CD4-positive, alpha-beta memory T cell (primary cell): Measurements from ENCODE around the gene MKNK1. TPM values are rescaled to one million over a fixed set of nuclear protein-coding genes. Genes with fewer than 3 reads are reported as not detected.

ENCODE experiments used
- CTCF ChIA-PET: fragments of 350-600 bp; sonication (Branson Sonifier 250); formaldehyde crosslinking; loops from one replicate; lab custom pipeline; 2021; ENCODE audit warnings: inconsistent platforms; ENCODE audit not compliant: partially characterized antibody; lab: Charles Lee
- POLR2A ChIA-PET: fragments of 350-600 bp; sonication (Branson Sonifier 250); formaldehyde crosslinking; loops from one replicate; lab custom pipeline; 2021; ENCODE audit not compliant: partially characterized antibody; lab: Charles Lee
- DNase-seq, 5 donors: peaks; one replicate each; pipeline versions ENCODE4 v3.0.0 to v3.0.0-alpha.2; 2020 to 2022; ENCODE audit warnings: mixed read lengths in 1 of 5
- H3K27ac ChIP-seq: one replicate; pipeline ENCODE4 v1.7.0; 2013; ENCODE audit warnings: low read depth, low read length
- H3K27me3 ChIP-seq: 2 replicates; pipeline ENCODE4 v1.7.0; 2013; ENCODE audit warnings: mild to moderate bottlenecking, low read length, moderate library complexity; ENCODE audit not compliant: insufficient read depth
- H3K36me3 ChIP-seq: 2 replicates; pipeline ENCODE4 v1.7.0; 2013; ENCODE audit warnings: mild to moderate bottlenecking, low read length, moderate library complexity; ENCODE audit not compliant: insufficient read depth
- H3K4me1 ChIP-seq: 2 replicates; pipeline ENCODE4 v1.7.0; 2013; ENCODE audit warnings: mild to moderate bottlenecking, low read length, moderate library complexity; ENCODE audit not compliant: insufficient read depth
- H3K4me3 ChIP-seq, 2 donors: one replicate each; pipeline ENCODE4 v1.7.0; 2013; ENCODE audit warnings: low read length in 2 of 2, mild to moderate bottlenecking in 1 of 2
- H3K9me3 ChIP-seq, 2 donors: one replicate each; pipeline ENCODE4 v1.7.0; 2013; ENCODE audit warnings: low read length in 2 of 2, control low read depth in 1 of 2; ENCODE audit not compliant: control insufficient read depth in 1 of 2
- H3K27ac Mint-ChIP-seq, 7 donors: one replicate each; pipeline ENCODE4 v1.8.0; 2020 to 2021; ENCODE audit warnings: mixed read lengths in 7 of 7, mild to moderate bottlenecking in 6 of 7, inconsistent platforms in 3 of 7, moderate library complexity in 3 of 7
- H3K27me3 Mint-ChIP-seq, 2 donors: one replicate each; pipeline ENCODE4 v1.8.0; 2020 to 2021; ENCODE audit warnings: mixed read lengths in 2 of 2
- H3K36me3 Mint-ChIP-seq, 2 donors: one replicate each; pipeline ENCODE4 v1.8.0; 2020 to 2021; ENCODE audit warnings: mixed read lengths in 2 of 2, inconsistent platforms in 1 of 2, mild to moderate bottlenecking in 1 of 2
- H3K4me1 Mint-ChIP-seq, 4 donors: one replicate each; pipeline ENCODE4 v1.8.0; 2020 to 2021; ENCODE audit warnings: mixed read lengths in 4 of 4, mild to moderate bottlenecking in 1 of 4
- H3K4me3 Mint-ChIP-seq, 8 donors: one replicate each; pipeline ENCODE4 v1.8.0; 2020 to 2021; ENCODE audit warnings: mixed read lengths in 8 of 8, mild to moderate bottlenecking in 7 of 8, moderate library complexity in 6 of 8, inconsistent platforms in 3 of 8
- H3K9me3 Mint-ChIP-seq, 8 donors: one replicate each; pipeline ENCODE4 v1.8.0; 2020 to 2021; ENCODE audit warnings: mixed read lengths in 8 of 8, mild to moderate bottlenecking in 5 of 8, inconsistent platforms in 3 of 8, moderate library complexity in 1 of 8
- intact Hi-C: fragments of 100-400 bp; cut with micrococcal nuclease; formaldehyde crosslinking; loops from one replicate; pipeline ENCODE4 v1.15.1; 2023
- polyA plus RNA-seq, 2 donors: library from polyadenylated mRNA; unstranded; fragments of 300-500 nt; fragmentation: Illumina TruSeq; gene quantifications; one replicate each; pipeline ENCODE4 v1.2.3, GENCODE V29; 2021
- total RNA-seq, 2 experiments: library from RNA; stranded (reverse); gene quantifications; one replicate each; pipeline ENCODE4 v1.2.3, GENCODE V29; 2021

The MKNK1 gene
- total and polyA plus RNA-seq, 4 experiments from 2014 or later, result 29.3 to 54.9 (median 43.8) TPM

GRCh38 chr1:46581681-46582455 is 22.2 kb downstream of the MKNK1 start:
- peak in 2 of 5 donors; percentile 25 to 28 for DNase-seq
- H3K27me3 Mint-ChIP-seq, result no peaks in the 10 kb centered on the region
- CTCF ChIA-PET, result interaction anchor here (1.1 kb wide), 1 partner anchor 14 kb away, joined by 3 read pairs; no protein-coding TSS in a partner anchor
- intact Hi-C loops, result no loop called here
- no peaks in the 10 kb centered on the region for H3K9me3 Mint-ChIP-seq
- no peaks in the 10 kb centered on the region for H3K27me3 ChIP-seq
- H3K9me3 ChIP-seq, result no peaks in the 10 kb centered on the region
- H3K36me3 ChIP-seq, result peaks cover 20% of the 10 kb centered on the region
- peaks cover 58 to 69% of the 10 kb centered on the region in 2 donors for H3K36me3 Mint-ChIP-seq
- H3K27ac ChIP-seq, result no peak overlapping the region
- peak overlapping the region in 7 of 8 donors; percentile 53 to 84 (median 72) for H3K4me3 Mint-ChIP-seq
- H3K4me3 ChIP-seq, result no peak overlapping the region
- POLR2A ChIA-PET, result interaction anchor here (1.0 to 1.6 kb wide), 3 partner anchors 20 to 34 kb away, joined by 3 to 4 read pairs (median 3); partner anchors contain the start of gene MKNK1
- H3K4me1 Mint-ChIP-seq, result peaks cover 17 to 40% (median 27%) of the 10 kb centered on the region in 4 donors
- H3K4me1 ChIP-seq, result peaks cover 32% of the 10 kb centered on the region
- H3K27ac Mint-ChIP-seq, result peak overlapping the region; percentile 31 to 97 (median 89)

- Histone ChIP-seq H3K27me3 (no peaks in the 10 kb centered on the region), H3K4me3 (no peak overlapping the region), H3K4me1 (peaks cover 32% of the 10 kb centered on the region), H3K36me3 (peaks cover 28% of the 10 kb centered on the region), H3K27ac (no peak overlapping the region), H3K9me3 (no peaks in the 10 kb centered on the region)
- Mint-ChIP-seq H3K36me3 (peaks cover 58 to 76% of the 10 kb centered on the region in 2 donors), H3K4me3 (peak overlapping the region in 2 of 8 donors; percentile 35 to 68), H3K4me1 (peaks cover 17 to 40% (median 27%) of the 10 kb centered on the region in 4 donors), H3K9me3 (no peaks in the 10 kb centered on the region), H3K27me3 (no peaks in the 10 kb centered on the region), H3K27ac (peak overlapping the region in 4 of 7 donors; percentile 24 to 73 (median 32))
- POLR2A ChIA-PET, result interaction anchor here (1.5 kb wide), 1 partner anchor 36 kb away, joined by 3 read pairs; no protein-coding TSS in a partner anchor
- no peak for DNase-seq
- CTCF ChIA-PET, result no interaction called here
- intact Hi-C loops, result no loop called here
Observed at GRCh38 chr1:46580140-46580903, 23.7 kb downstream of the MKNK1 start.

- Mint-ChIP-seq H3K4me3 (no peak overlapping the region), H3K36me3 (peaks cover 55 to 67% of the 10 kb centered on the region in 2 donors), H3K27ac (peak overlapping the region in 1 of 7 donors; percentile 60), H3K4me1 (peaks cover 18 to 29% (median 23%) of the 10 kb centered on the region in 4 donors), H3K9me3 (no peaks in the 10 kb centered on the region), H3K27me3 (no peaks in the 10 kb centered on the region)
- Histone ChIP-seq H3K27me3 (no peaks in the 10 kb centered on the region), H3K9me3 (no peaks in the 10 kb centered on the region), H3K4me3 (no peak overlapping the region), H3K27ac (no peak overlapping the region), H3K36me3 (peaks cover 29% of the 10 kb centered on the region), H3K4me1 (peaks cover 23% of the 10 kb centered on the region)
- intact Hi-C loops, result no loop called here
- ChIA-PET POLR2A (no interaction called here), CTCF (no interaction called here)
- no peak for DNase-seq
Observed at GRCh38 chr1:46577671-46578070, 26.4 kb downstream of the MKNK1 start.

GRCh38 chr1:46576596-46576995 is 27.5 kb downstream of the MKNK1 start:
- Mint-ChIP-seq H3K27me3 (no peaks in the 10 kb centered on the region), H3K4me1 (peaks cover 8 to 18% (median 13%) of the 10 kb centered on the region in 4 donors), H3K4me3 (no peak overlapping the region), H3K36me3 (peaks cover 49 to 59% of the 10 kb centered on the region in 2 donors), H3K9me3 (no peaks in the 10 kb centered on the region), H3K27ac (peak overlapping the region in 1 of 7 donors; percentile 59)
- no peaks in the 10 kb centered on the region for H3K9me3 ChIP-seq
- intact Hi-C loops, result no loop called here
- ChIA-PET CTCF (no interaction called here), POLR2A (no interaction called here)
- no peak overlapping the region for H3K27ac ChIP-seq
- no peaks in the 10 kb centered on the region for H3K27me3 ChIP-seq
- peaks cover 12% of the 10 kb centered on the region for H3K4me1 ChIP-seq
- DNase-seq, result no peak
- peaks cover 29% of the 10 kb centered on the region for H3K36me3 ChIP-seq
- H3K4me3 ChIP-seq, result no peak overlapping the region

GRCh38 chr1:46575778-46576177 is 28.3 kb downstream of the MKNK1 start:
- H3K27me3 ChIP-seq, result no peaks in the 10 kb centered on the region
- intact Hi-C loops, result no loop called here
- H3K9me3 ChIP-seq, result no peaks in the 10 kb centered on the region
- H3K36me3 ChIP-seq, result peaks cover 29% of the 10 kb centered on the region
- DNase-seq, result no peak
- Mint-ChIP-seq H3K27ac (peak overlapping the region in 1 of 7 donors; percentile 25), H3K9me3 (no peaks in the 10 kb centered on the region), H3K36me3 (peaks cover 43 to 58% of the 10 kb centered on the region in 2 donors), H3K4me3 (no peak overlapping the region), H3K27me3 (no peaks in the 10 kb centered on the region), H3K4me1 (peaks cover 4 to 10% (median 8%) of the 10 kb centered on the region in 4 donors)
- H3K4me3 ChIP-seq, result no peak overlapping the region
- no peak overlapping the region for H3K27ac ChIP-seq
- CTCF ChIA-PET, result no interaction called here
- POLR2A ChIA-PET, result no interaction called here
- H3K4me1 ChIP-seq, result peaks cover 4% of the 10 kb centered on the region

- Mint-ChIP-seq H3K27me3 (no peaks in the 10 kb centered on the region), H3K36me3 (peaks cover 40 to 55% of the 10 kb centered on the region in 2 donors), H3K4me1 (peaks cover 0 to 5% (median 3%) of the 10 kb centered on the region in 4 donors), H3K4me3 (no peak overlapping the region), H3K27ac (peak overlapping the region in 1 of 7 donors; percentile 25), H3K9me3 (no peaks in the 10 kb centered on the region)
- no peak overlapping the region for H3K4me3 ChIP-seq
- ChIA-PET POLR2A (no interaction called here), CTCF (no interaction called here)
- intact Hi-C loops, result no loop called here
- H3K36me3 ChIP-seq, result peaks cover 29% of the 10 kb centered on the region
- no peaks in the 10 kb centered on the region for H3K27me3 ChIP-seq
- no peak for DNase-seq
- H3K4me1 ChIP-seq, result no peaks in the 10 kb centered on the region
- no peaks in the 10 kb centered on the region for H3K9me3 ChIP-seq
- no peak overlapping the region for H3K27ac ChIP-seq
Observed at GRCh38 chr1:46575300-46575699, 28.8 kb downstream of the MKNK1 start.
